Regular cardiac myocyte (primary cell): ENCODE data around the gene KRTAP5-3. TPM values are rescaled to one million over a fixed set of nuclear protein-coding genes. Genes with fewer than 3 reads are reported as not detected.

Source experiments
- total RNA-seq: library from RNA; depleted of rRNA; stranded (reverse); fragments of >200 nt; gene quantifications from 2 replicates; pipeline ENCODE4 v1.2.3, GENCODE V29; 2014

Gene KRTAP5-3
- not detected in 2 replicates for total RNA-seq

GRCh38 chr11:1608363-1608762, at the start of gene KRTAP5-3:
TSS of gene KRTAP5-3 (minus strand) at chr11:1608463. CDS start at chr11:1608385, 78 bp downstream.

GRCh38 chr11:1629326-1630185, 21.3 kb upstream of the KRTAP5-3 start, which contains the start of gene KRTAP5-5:
TSS of gene KRTAP5-5 (plus strand) at chr11:1629775. CDS start at chr11:1629841, 66 bp downstream.

GRCh38 chr11:1622086-1622485, 13.8 kb upstream of the KRTAP5-3 start, which contains the start of gene KRTAP5-4:
TSS of gene KRTAP5-4 (minus strand) at chr11:1622138. CDS start at chr11:1622093, 45 bp downstream.

GRCh38 chr11:1597994-1598380, 10.3 kb downstream of the KRTAP5-3 start, which contains the start of gene KRTAP5-2:
TSS of gene KRTAP5-2 (minus strand) at chr11:1598294. CDS start at chr11:1598250, 44 bp downstream.

GRCh38 chr11:1584661-1585370, 23.4 kb downstream of the KRTAP5-3 start, which contains the start of gene KRTAP5-1:
TSS of gene KRTAP5-1 (minus strand) at chr11:1585283. CDS start at chr11:1585249, 34 bp downstream.

GRCh38 chr11:1572197-1573076, 35.8 kb downstream of the KRTAP5-3 start, which contains the start of gene DUSP8:
TSS of gene DUSP8 (minus strand) at chr11:1572271. CDS start at chr11:1565826, 6,445 bp downstream.

Other genes starting within 250 kb of the KRTAP5-3 start
- gene BRSK2, start 218.5 kb downstream of the KRTAP5-3 start, total RNA-seq: 0.56 and 0.58 TPM in 2 replicates
- 18.9 and 21.7 TPM in 2 replicates for gene MOB2, start 121.7 kb downstream of the KRTAP5-3 start, total RNA-seq
- gene DUSP8, start 36.2 kb downstream of the KRTAP5-3 start, total RNA-seq: 0.28 and 0.38 TPM in 2 replicates
- gene KRTAP5-1, start 23.2 kb downstream of the KRTAP5-3 start, total RNA-seq: not detected in 2 replicates
- gene KRTAP5-2, start 10.2 kb downstream of the KRTAP5-3 start, total RNA-seq: not detected in 2 replicates
- gene KRTAP5-4, start 13.7 kb upstream of the KRTAP5-3 start, total RNA-seq: not detected in 2 replicates
- not detected in 2 replicates for gene KRTAP5-5, start 21.3 kb upstream of the KRTAP5-3 start, total RNA-seq
- not detected in 2 replicates for gene KRTAP5-6, start 88.7 kb upstream of the KRTAP5-3 start, total RNA-seq
- gene IFITM10, start 142.1 kb upstream of the KRTAP5-3 start, total RNA-seq: 1.7 and 2.8 TPM in 2 replicates
- 95.1 and 355 TPM in 2 replicates for gene CTSD, start 155.5 kb upstream of the KRTAP5-3 start, total RNA-seq
- not detected in 2 replicates for gene SYT8, start 226.5 kb upstream of the KRTAP5-3 start, total RNA-seq
- not detected in 2 replicates for gene TNNI2, start 230.5 kb upstream of the KRTAP5-3 start, total RNA-seq
- 0.85 and 1.3 TPM in 2 replicates for gene LSP1, start 244.6 kb upstream of the KRTAP5-3 start, total RNA-seq